Natural killer cell treated with Interleukin-12 subunit alpha and Interleukin-12 subunit beta and Interleukin-15 and Interleukin-18, amount 100 ng/mL, for 72 hours (primary cell): ENCODE data around the gene NFKB2. TPM values are rescaled to one million over a fixed set of nuclear protein-coding genes. Genes with fewer than 3 reads are reported as not detected.
A peak's percentile ranks its signal among the peaks of the same experiment; 100 is the strongest.

Source experiments
- ATAC-seq, 2 donors: fragments of 150-1000 bp; cut with Tn5 transposase in 1 of 2; sonication (Bioruptor Pico), chemical (Tn5 transposase) in 1 of 2; 2 replicates each; pipeline ENCODE4 v1.10.0; 2021
- DNase-seq: peaks from one replicate; pipeline ENCODE4 v3.0.0; 2022; ENCODE audit warnings: low spot score
- H3K27ac Mint-ChIP-seq, 2 donors: 1 replicate in 1 of 2; 2 replicates in 1 of 2; pipeline ENCODE4 v1.8.0; 2022; ENCODE audit warnings: mixed read lengths in 2 of 2, mild to moderate bottlenecking in 1 of 2, moderate library complexity in 1 of 2
- H3K27me3 Mint-ChIP-seq, 2 donors: 1 replicate in 1 of 2; 2 replicates in 1 of 2; pipeline ENCODE4 v1.8.0; 2022; ENCODE audit warnings: mixed read lengths in 2 of 2
- H3K36me3 Mint-ChIP-seq: one replicate; pipeline ENCODE4 v1.8.0; 2022; ENCODE audit warnings: mixed read lengths
- H3K4me1 Mint-ChIP-seq, 2 donors: 1 replicate in 1 of 2; 2 replicates in 1 of 2; pipeline ENCODE4 v1.8.0; 2022; ENCODE audit warnings: low read depth in 2 of 2, mixed read lengths in 2 of 2, mild to moderate bottlenecking in 1 of 2
- H3K4me3 Mint-ChIP-seq: one replicate; pipeline ENCODE4 v1.8.0; 2022; ENCODE audit warnings: mixed read lengths
- H3K9me3 Mint-ChIP-seq: 2 replicates; pipeline ENCODE4 v1.8.0; 2022; ENCODE audit warnings: mixed read lengths
- total RNA-seq, 2 donors: library from RNA; stranded (reverse); gene quantifications; one replicate each; pipeline ENCODE4 v1.2.3, GENCODE V29; 2022

The NFKB2 gene
- total RNA-seq, 2 donors from 2014 or later, result 370 to 522 TPM

DNA sequence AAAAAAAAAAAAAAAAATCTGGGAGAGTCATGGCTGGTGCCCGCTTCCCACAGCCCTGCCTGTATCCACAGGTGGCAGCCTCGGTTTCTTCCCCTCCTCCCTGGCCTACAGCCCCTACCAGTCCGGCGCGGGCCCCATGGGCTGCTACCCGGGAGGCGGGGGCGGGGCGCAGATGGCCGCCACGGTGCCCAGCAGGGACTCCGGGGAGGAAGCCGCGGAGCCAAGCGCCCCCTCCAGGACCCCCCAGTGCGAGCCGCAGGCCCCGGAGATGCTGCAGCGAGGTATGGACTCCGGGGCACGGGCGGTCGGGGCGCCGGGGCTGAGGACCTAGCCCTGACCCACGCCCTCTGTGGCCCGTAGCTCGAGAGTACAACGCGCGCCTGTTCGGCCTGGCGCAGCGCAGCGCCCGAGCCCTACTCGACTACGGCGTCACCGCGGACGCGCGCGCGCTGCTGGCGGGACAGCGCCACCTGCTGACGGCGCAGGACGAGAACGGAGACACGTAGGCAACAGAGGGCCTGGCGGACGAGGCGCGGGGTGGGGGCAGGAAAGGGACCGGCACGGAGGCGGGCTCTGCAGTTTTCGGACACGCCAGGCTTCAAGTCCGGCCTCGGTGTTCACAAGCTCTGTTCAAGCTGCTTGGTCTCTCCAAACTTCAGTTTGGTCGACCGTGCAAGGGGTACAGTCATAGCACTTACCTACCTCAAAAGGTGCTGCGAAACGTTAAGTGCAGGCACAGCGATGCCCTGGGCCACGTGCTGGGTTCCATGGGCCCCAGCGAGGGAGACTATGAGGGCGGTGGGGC, 3.9 kb downstream of the NFKB2 start:
- Mint-ChIP-seq H3K9me3 (no peaks in the 10 kb centered on the region), H3K27ac (peak overlapping the region; percentile 16 to 99), H3K27me3 (no peaks in the 10 kb centered on the region), H3K4me1 (peaks cover 24 to 44% of the 10 kb centered on the region in 2 donors), H3K4me3 (peak overlapping the region; percentile 95), H3K36me3 (peaks cover 7% of the 10 kb centered on the region)
- peak; percentile 90 for DNase-seq
- peak; percentile 71 to 74 for ATAC-seq

DNA sequence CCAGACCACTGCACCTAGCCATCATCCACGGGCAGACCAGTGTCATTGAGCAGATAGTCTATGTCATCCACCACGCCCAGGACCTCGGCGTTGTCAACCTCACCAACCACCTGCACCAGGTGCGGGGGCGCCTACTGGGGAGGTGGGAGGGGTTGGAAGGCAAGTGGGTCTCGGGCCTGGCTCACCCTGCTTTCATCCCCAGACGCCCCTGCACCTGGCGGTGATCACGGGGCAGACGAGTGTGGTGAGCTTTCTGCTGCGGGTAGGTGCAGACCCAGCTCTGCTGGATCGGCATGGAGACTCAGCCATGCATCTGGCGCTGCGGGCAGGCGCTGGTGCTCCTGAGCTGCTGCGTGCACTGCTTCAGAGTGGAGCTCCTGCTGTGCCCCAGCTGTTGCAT, 4.6 kb downstream of the NFKB2 start:
- Mint-ChIP-seq H3K27me3 (no peaks in the 10 kb centered on the region), H3K27ac (peak overlapping the region in 1 of 2 donors; percentile 61), H3K9me3 (no peaks in the 10 kb centered on the region), H3K4me1 (peaks cover 24 to 44% of the 10 kb centered on the region in 2 donors), H3K36me3 (peaks cover 7% of the 10 kb centered on the region), H3K4me3 (peak overlapping the region; percentile 95)
- no peak for DNase-seq
- ATAC-seq, result no peak

DNA sequence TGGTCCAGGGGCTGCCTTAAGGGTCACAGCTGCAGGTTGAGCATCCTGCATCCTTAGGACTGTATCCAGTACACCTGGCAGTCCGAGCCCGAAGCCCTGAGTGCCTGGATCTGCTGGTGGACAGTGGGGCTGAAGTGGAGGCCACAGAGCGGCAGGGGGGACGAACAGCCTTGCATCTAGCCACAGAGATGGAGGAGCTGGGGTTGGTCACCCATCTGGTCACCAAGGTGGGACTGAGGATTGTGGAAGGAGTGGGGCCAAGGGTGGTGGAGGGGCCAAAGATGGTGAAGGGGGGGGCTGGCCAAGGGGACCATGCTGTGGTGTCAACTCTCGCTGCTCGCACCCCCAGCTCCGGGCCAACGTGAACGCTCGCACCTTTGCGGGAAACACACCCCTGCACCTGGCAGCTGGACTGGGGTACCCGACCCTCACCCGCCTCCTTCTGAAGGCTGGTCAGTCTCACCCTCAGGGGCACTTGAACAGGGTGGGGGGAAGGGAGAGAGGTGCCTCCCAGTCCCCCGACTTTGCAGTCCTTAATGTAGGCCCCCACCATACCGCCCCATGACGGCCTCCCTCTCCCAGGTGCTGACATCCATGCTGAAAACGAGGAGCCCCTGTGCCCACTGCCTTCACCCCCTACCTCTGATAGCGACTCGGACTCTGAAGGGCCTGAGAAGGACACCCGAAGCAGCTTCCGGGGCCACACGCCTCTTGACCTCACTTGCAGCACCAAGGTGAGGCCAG, 5.3 kb downstream of the NFKB2 start:
- Mint-ChIP-seq H3K27me3 (no peaks in the 10 kb centered on the region), H3K36me3 (peaks cover 7% of the 10 kb centered on the region)

DNA sequence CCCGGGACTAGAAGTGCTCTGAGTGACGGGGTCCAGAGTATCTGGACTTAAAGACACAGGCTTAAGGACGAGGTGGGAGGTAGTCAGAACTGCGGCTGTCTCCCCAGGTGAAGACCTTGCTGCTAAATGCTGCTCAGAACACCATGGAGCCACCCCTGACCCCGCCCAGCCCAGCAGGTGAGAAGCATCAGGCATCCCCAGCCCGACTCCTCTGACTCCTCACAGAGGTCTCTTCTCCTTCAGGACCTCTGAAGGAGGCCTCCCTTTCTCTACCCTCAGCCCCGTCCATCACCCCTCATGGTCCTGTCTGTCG, 5.8 kb downstream of the NFKB2 start:
- Mint-ChIP-seq H3K36me3 (peaks cover 7% of the 10 kb centered on the region), H3K27ac (no peak overlapping the region), H3K27me3 (no peaks in the 10 kb centered on the region), H3K9me3 (no peaks in the 10 kb centered on the region), H3K4me3 (no peak overlapping the region), H3K4me1 (peaks cover 30 to 50% of the 10 kb centered on the region in 2 donors)
- DNase-seq, result no peak
- no peak for ATAC-seq

More for the DNA sequence above, 5.3 kb downstream of the NFKB2 start:
- no peak overlapping the region for H3K4me3 Mint-ChIP-seq
- DNase-seq, result no peak
- peak overlapping the region in 1 of 2 donors; percentile 43 for H3K27ac Mint-ChIP-seq
- peaks cover 25 to 49% of the 10 kb centered on the region in 2 donors for H3K4me1 Mint-ChIP-seq
- ATAC-seq, result no peak
- H3K9me3 Mint-ChIP-seq, result no peaks in the 10 kb centered on the region

DNA sequence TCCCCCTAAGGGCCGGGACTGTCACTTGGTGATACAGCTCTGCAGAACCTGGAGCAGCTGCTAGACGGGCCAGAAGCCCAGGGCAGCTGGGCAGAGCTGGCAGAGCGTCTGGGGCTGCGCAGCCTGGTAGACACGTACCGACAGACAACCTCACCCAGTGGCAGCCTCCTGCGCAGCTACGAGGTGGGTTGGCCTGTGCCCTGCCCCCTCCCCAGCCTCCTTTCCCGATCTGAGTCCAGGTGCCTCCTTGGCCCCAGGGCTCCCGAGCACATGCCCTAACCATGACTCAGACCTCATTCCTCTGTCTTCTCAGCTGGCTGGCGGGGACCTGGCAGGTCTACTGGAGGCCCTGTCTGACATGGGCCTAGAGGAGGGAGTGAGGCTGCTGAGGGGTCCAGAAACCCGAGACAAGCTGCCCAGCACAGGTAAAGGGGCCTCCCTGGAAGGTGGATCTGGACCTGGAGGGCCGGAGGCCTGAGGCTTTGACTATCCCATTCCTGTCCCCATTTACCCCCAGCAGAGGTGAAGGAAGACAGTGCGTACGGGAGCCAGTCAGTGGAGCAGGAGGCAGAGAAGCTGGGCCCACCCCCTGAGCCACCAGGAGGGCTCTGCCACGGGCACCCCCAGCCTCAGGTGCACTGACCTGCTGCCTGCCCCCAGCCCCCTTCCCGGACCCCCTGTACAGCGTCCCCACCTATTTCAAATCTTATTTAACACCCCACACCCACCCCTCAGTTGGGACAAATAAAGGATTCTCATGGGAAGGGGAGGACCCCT, 6.4 kb downstream of the NFKB2 start:
- no peaks in the 10 kb centered on the region for H3K27me3 Mint-ChIP-seq
- ATAC-seq, result no peak
- H3K27ac Mint-ChIP-seq, result no peak overlapping the region
- H3K36me3 Mint-ChIP-seq, result peaks cover 7% of the 10 kb centered on the region
- H3K4me1 Mint-ChIP-seq, result peaks cover 28 to 49% of the 10 kb centered on the region in 2 donors
- no peaks in the 10 kb centered on the region for H3K9me3 Mint-ChIP-seq
- H3K4me3 Mint-ChIP-seq, result no peak overlapping the region
- no peak for DNase-seq

DNA sequence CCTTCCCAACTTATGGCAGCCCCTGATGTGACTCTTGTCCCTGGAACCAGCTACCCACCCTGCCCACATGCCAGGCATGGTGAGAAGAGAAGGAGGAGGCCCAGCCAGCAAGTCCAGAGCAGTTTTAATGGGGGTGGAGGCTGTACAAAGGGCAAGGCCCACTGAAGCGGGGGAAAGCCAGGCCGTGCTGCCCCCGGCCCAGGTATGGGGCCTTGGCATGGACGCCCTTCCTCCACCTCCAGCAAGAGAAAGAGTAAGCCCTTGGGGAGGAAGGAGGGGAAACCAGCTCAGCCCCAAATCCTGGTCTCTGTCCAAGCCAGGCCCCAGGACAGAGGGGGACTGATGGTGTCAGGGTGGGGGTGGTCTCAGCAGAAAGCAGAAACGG, 7.0 kb downstream of the NFKB2 start:
- peaks cover 7% of the 10 kb centered on the region for H3K36me3 Mint-ChIP-seq
- no peak overlapping the region for H3K27ac Mint-ChIP-seq
- no peaks in the 10 kb centered on the region for H3K9me3 Mint-ChIP-seq
- ATAC-seq, result no peak
- peaks cover 22 to 48% of the 10 kb centered on the region in 2 donors for H3K4me1 Mint-ChIP-seq
- DNase-seq, result no peak
- no peak overlapping the region for H3K4me3 Mint-ChIP-seq
- no peaks in the 10 kb centered on the region for H3K27me3 Mint-ChIP-seq

DNA sequence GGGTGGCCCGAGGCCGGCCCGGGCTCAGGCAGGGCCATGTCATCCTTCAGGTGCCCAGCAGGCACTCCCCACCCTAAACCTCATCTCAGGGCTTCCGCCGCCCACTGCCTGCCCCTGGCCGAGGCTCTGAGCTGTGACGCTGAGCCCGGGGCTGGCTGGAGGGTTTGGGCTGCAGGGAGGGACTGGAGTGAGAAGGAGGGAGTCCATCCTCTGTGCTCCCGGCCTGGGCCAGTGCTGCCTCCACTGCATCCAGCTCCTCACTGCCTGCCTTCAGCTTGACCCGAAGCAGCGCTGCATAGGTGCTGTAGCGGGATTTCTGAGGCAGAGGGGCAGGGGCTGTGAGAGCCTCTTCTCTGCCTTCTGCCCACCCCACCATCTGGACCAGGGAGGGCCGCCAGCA, 7.6 kb downstream of the NFKB2 start:
- ATAC-seq (no peak), DNase-seq (no peak)
- Mint-ChIP-seq H3K36me3 (peaks cover 4% of the 10 kb centered on the region), H3K27ac (no peak overlapping the region), H3K4me3 (no peak overlapping the region), H3K27me3 (peaks cover under 1 to 2% of the 10 kb centered on the region in 2 donors), H3K4me1 (peaks cover 18 to 48% of the 10 kb centered on the region in 2 donors), H3K9me3 (no peaks in the 10 kb centered on the region)

DNA sequence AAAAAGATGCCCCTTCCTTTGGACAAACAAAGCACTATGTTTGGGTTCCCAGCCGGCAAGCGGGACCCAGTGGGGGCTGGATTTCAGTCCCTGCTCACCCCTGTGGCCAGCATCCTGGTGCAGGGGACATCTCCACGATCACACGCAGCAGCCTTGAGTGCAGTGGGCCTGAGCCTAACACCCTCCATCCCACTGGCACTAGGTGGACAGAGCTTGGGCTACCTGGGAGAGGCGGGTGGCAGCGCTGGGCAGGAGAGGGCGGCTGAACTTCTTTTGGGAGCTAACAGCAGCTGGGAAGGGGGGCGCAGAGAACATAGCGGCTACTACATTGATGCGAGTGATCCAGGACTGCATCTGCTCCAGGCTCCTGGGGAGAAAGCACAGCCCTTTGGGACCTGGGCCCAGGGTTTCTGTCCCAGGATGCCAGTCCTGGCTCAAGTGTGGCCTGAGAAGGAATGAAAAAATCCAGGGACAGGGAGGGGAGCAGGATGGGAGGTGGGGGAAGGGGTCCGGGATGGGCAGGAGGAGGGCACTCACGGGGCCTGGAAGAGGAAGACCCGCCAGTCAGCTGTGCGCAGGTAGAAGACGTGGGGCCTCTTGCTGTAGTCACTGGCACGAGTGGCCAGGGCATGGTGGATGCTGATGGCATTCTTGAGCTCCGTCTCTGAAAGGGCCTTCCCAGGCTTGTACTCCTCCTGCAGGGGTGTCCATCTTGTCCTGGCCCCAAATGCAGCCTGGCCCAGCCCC, 9.0 kb downstream of the NFKB2 start:
- Mint-ChIP-seq H3K36me3 (peaks cover 2% of the 10 kb centered on the region), H3K27me3 (peaks cover 6 to 10% of the 10 kb centered on the region in 2 donors), H3K27ac (no peak overlapping the region), H3K4me1 (peaks cover 18 to 45% of the 10 kb centered on the region in 2 donors), H3K4me3 (no peak overlapping the region), H3K9me3 (no peaks in the 10 kb centered on the region)
- DNase-seq, result no peak
- no peak for ATAC-seq

DNA sequence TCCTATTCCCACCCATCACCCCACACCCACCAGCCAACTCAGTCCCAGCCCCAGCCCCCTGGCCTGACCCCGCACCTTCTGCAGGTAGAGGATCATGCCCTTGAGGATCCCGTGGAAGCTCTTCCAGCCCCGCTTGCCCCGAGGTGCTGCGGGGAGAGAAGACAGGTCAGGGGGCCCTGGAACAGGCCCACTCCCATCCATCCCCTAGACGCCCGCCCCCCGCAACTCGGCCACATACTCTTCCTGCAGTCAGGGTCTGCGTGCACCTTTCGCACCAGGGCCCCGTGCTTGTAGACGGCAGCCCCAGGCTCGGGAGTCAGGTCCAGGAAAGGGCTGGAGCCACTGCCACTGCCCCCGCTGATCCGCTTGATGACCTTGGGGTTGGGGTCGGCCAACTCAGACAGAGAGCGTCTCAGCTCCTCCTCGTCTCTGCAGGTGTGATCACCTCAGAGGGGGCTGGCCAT, 9.6 kb downstream of the NFKB2 start:
- peaks cover 20 to 48% of the 10 kb centered on the region in 2 donors for H3K4me1 Mint-ChIP-seq
- peaks cover 5% of the 10 kb centered on the region for H3K36me3 Mint-ChIP-seq
- H3K27me3 Mint-ChIP-seq, result peaks cover 11 to 17% of the 10 kb centered on the region in 2 donors
- no peaks in the 10 kb centered on the region for H3K9me3 Mint-ChIP-seq
- no peak for ATAC-seq
- H3K4me3 Mint-ChIP-seq, result no peak overlapping the region
- peak overlapping the region in 1 of 2 donors; percentile 41 for H3K27ac Mint-ChIP-seq
- DNase-seq, result no peak

DNA sequence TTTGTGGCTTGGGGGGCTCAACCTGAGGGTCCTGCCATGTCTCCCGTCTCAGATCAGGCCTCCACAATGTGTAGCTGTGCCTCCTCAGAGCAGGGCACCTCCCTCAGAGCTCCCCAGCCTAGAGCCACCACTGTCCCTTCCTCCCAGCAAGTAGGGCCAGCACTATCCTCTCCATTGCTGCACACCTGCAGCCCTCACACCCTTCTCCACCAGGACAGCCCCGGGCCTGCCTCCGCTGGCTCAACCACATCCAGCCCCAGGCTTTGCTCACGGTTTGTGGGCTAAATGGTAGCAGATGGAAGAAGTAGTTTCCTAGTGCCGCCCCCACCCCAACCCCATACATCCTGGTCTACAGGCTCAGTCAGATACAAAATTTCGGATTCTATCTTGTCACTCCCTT, 10.1 kb downstream of the NFKB2 start:
- Mint-ChIP-seq H3K27me3 (peaks cover 11 to 18% of the 10 kb centered on the region in 2 donors), H3K4me1 (peaks cover 21 to 44% of the 10 kb centered on the region in 2 donors), H3K9me3 (no peaks in the 10 kb centered on the region), H3K4me3 (no peak overlapping the region), H3K36me3 (peaks cover 5% of the 10 kb centered on the region), H3K27ac (peak overlapping the region; percentile 41)
- ATAC-seq (no peak), DNase-seq (no peak)

DNA sequence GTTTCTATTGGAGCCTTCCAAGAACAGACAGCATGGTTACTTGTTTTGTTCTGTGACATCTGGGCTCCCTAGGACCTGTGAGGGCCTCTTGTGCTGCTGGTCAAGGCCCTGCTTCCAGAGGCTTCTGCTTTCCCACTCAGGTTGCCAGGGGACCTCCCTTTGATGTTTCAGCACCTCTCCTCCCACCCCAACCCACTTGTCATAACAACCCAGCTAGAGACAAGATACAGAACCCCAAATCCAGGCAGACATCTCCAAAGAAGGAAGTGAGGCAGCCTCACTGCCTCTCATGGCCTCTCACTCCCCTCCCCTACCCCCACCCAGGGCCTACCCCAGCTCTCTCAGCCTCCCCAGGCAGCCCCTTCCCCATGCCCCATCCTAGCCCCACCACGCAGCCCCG, 11.3 kb downstream of the NFKB2 start:
- no peak for DNase-seq
- no peak for ATAC-seq
- peaks cover 5% of the 10 kb centered on the region for H3K36me3 Mint-ChIP-seq
- peaks cover 20 to 28% of the 10 kb centered on the region in 2 donors for H3K27me3 Mint-ChIP-seq
- no peak overlapping the region for H3K4me3 Mint-ChIP-seq
- H3K27ac Mint-ChIP-seq, result peak overlapping the region; percentile 41
- no peaks in the 10 kb centered on the region for H3K9me3 Mint-ChIP-seq
- H3K4me1 Mint-ChIP-seq, result peaks cover 28 to 51% of the 10 kb centered on the region in 2 donors

DNA sequence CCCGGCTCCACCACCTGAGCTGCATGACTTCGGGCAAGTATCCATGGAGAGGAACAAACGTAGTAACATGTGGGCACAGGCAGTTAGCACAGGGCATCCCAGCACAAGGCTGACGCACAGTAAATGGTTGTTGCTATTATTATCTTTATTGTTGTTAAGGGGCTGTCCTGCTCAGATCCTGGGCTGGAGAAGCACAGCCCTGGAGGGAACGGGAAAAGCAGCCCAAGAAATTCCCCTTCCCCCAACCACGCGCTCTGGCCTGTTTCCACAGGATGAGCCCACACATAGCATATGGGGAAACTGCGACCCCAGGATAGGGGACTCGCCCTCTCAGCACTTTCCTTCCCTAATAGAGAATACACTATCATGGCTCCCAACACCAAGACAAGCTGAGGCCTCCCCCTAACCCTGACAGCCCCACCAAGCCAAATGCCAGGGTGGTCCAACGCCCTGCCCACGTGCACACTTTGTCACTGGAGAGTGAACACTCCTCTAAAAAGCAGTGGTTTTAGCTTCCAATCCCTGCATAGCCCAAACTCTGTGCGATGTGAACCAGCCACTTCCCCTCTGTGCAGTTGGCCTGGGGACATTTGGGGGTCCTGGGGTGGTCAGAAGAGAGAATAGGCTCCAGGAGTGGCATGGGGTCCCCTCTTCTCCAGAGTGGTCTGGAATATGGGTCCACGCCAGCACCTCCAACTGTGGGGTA, 12.1 kb downstream of the NFKB2 start:
- Mint-ChIP-seq H3K4me3 (peak overlapping the region; percentile 82), H3K27ac (no peak overlapping the region), H3K27me3 (peaks cover 24 to 31% of the 10 kb centered on the region in 2 donors), H3K9me3 (no peaks in the 10 kb centered on the region), H3K4me1 (peaks cover 28 to 46% of the 10 kb centered on the region in 2 donors), H3K36me3 (peaks cover 5% of the 10 kb centered on the region)
- DNase-seq, result no peak
- ATAC-seq, result no peak
